ENCODE measurements around the gene HOXD12.

Gene HOXD12

GRCh38 chr2:176087330-176088047 is 12.1 kb upstream of the HOXD12 start:
- Histone ChIP-seq H3K27me3 (replicated peaks) (peaks cover 95% of the 10 kb centered on the region), H3K4me3 (ENCODE audit: low read depth, low read length) (no peak overlapping the region), H3K27ac (no peak overlapping the region), H3K36me3 (replicated peaks) (no peaks in the 10 kb centered on the region)
- TF ChIP-seq CTCF (IDR thresholded peaks at IDR 0.05; ENCODE audit: low read depth, low read length, missing control alignments), result no peak
- in situ Hi-C loops (cut with HindIII; ENCODE audit: low pct_ligation_motif_present, low sequenced_read_pairs), result no loop called here
- DNase-seq, result no peak

GRCh38 chr2:176088048-176088936 is 11.3 kb upstream of the HOXD12 start:
- in situ Hi-C loops (cut with HindIII; ENCODE audit: low pct_ligation_motif_present, low sequenced_read_pairs), result no loop called here
- H3K27me3 ChIP-seq (replicated peaks), result peaks cover 95% of the 10 kb centered on the region
- no peak overlapping the region for H3K4me3 ChIP-seq (ENCODE audit: low read depth, low read length)
- no peak overlapping the region for H3K27ac ChIP-seq
- no peaks in the 10 kb centered on the region for H3K36me3 ChIP-seq (replicated peaks)
- DNase-seq, result peak; percentile 15
- peak; percentile 83 for TF ChIP-seq CTCF (IDR thresholded peaks at IDR 0.05; ENCODE audit: low read depth, low read length, missing control alignments)

- H3K36me3 ChIP-seq (replicated peaks), result no peaks in the 10 kb centered on the region
- no peak for TF ChIP-seq CTCF (IDR thresholded peaks at IDR 0.05; ENCODE audit: low read depth, low read length, missing control alignments)
- no peak overlapping the region for H3K27ac ChIP-seq
- in situ Hi-C loops (cut with HindIII; ENCODE audit: low pct_ligation_motif_present, low sequenced_read_pairs), result no loop called here
- no peak for DNase-seq
- peaks cover 95% of the 10 kb centered on the region for H3K27me3 ChIP-seq (replicated peaks)
- no peak overlapping the region for H3K4me3 ChIP-seq (ENCODE audit: low read depth, low read length)
Observed at GRCh38 chr2:176088937-176089842, 10.4 kb upstream of the HOXD12 start.

GRCh38 chr2:176089843-176090395 is 9.7 kb upstream of the HOXD12 start:
- DNase-seq, result no peak
- Histone ChIP-seq H3K27me3 (replicated peaks) (peaks cover 97% of the 10 kb centered on the region), H3K27ac (no peak overlapping the region), H3K4me3 (ENCODE audit: low read depth, low read length) (no peak overlapping the region), H3K36me3 (replicated peaks) (no peaks in the 10 kb centered on the region)
- in situ Hi-C loops (cut with HindIII; ENCODE audit: low pct_ligation_motif_present, low sequenced_read_pairs), result loop anchor here (10.0 kb wide), 1 partner anchor 725 kb away; no protein-coding TSS in a partner anchor
- TF ChIP-seq CTCF (IDR thresholded peaks at IDR 0.05; ENCODE audit: low read depth, low read length, missing control alignments), result no peak

- Histone ChIP-seq H3K27me3 (replicated peaks) (peaks cover 97% of the 10 kb centered on the region), H3K27ac (no peak overlapping the region), H3K4me3 (ENCODE audit: low read depth, low read length) (no peak overlapping the region), H3K36me3 (replicated peaks) (no peaks in the 10 kb centered on the region)
- DNase-seq, result no peak
- in situ Hi-C loops (cut with HindIII; ENCODE audit: low pct_ligation_motif_present, low sequenced_read_pairs), result loop anchor here (10.0 kb wide), 1 partner anchor 726 kb away; no protein-coding TSS in a partner anchor
- TF ChIP-seq CTCF (IDR thresholded peaks at IDR 0.05; ENCODE audit: low read depth, low read length, missing control alignments), result no peak
Observed at GRCh38 chr2:176090862-176091261, 8.7 kb upstream of the HOXD12 start.
